Prostate gland (tissue), 2 donors: ENCODE data around the gene C1GALT1.

Source experiments
- CTCF ChIP-seq, 4 experiments: fragments of 200-600 bp in 2 of 4; fragments of 450-650 bp in 2 of 4; sonication (generic) in 2 of 4; IDR thresholded peaks; 1 replicate in 3 of 4; 2 replicates in 1 of 4; pipeline ENCODE4 v1.5.1; 2016 to 2019; ENCODE audit warnings: antibody characterized with exemption in 4 of 4, mild to moderate bottlenecking in 2 of 4, moderate library complexity in 2 of 4
- POLR2AphosphoS5 ChIP-seq: sonication (generic); formaldehyde crosslinking; IDR thresholded peaks from one replicate; pipeline ENCODE4 v1.6.1; 2017; ENCODE audit warnings: antibody characterized with exemption

- TF ChIP-seq CTCF (IDR thresholded peaks at IDR 0.05) (no peak), POLR2AphosphoS5 (no peak)
These were observed 46.6 kb downstream of the C1GALT1 start for GRCh38 chr7:7228967-7229366.
